GM12878 (cell line): ENCODE data around the gene MRS2. TPM values are rescaled to one million over a fixed set of nuclear protein-coding genes. Genes with fewer than 3 reads are reported as not detected.
"Not testable (repeated sequence)": the region's sequence is repeated elsewhere in the genome, so short reads cannot be mapped to it uniquely, and the experiment has no call there.

Experiments
- ATAC-seq: fragments of 200-7000 bp; cut with Tn5 transposase; 3 replicates; pipeline ENCODE4 v1.9.1; 2020; ENCODE audit warnings: mild to moderate bottlenecking, moderate library complexity
- BruUV-seq: library from RNA; stranded (reverse); fragments of 400-500 nt; replicated peaks from 2 replicates; lab custom pipeline; 2021; lab: Mats Ljungman, UMichigan
- CTCF ChIA-PET: fragments of 300-600 bp; sonication (Branson Sonifier 250); formaldehyde crosslinking; extraction: SDS; loops from one replicate; lab custom pipeline; 2021; ENCODE audit warnings: inconsistent platforms; lab: Yijun Ruan, JAX
- POLR2A ChIA-PET: fragments of 350-600 bp; formaldehyde crosslinking; extraction: SDS; loops from one replicate; lab custom pipeline; 2021; ENCODE audit warnings: inconsistent platforms; lab: Charles Lee
- RAD21 ChIA-PET: fragments of 300-600 bp; sonication (Branson Sonifier 250); formaldehyde crosslinking; loops from one replicate; lab custom pipeline; 2023; ENCODE audit warnings: antibody characterized with exemption; ENCODE audit not compliant: unreplicated experiment; lab: Charles Lee
- SMC1A ChIA-PET: fragments of 300-600 bp; sonication (Branson Sonifier 250); formaldehyde crosslinking; loops from one replicate; lab custom pipeline; 2023; ENCODE audit not compliant: unreplicated experiment, uncharacterized antibody; lab: Charles Lee
- DNase-seq: peaks from one replicate; pipeline ENCODE4 v3.0.0-alpha.2; 2011; ENCODE audit warnings: low read depth, low spot score
- FAIRE-seq: peaks from 3 replicates; lab custom pipeline; 2011; peaks lifted over from hg19 to GRCh38; lab: Jason Lieb, UNC
- H2AFZ ChIP-seq: 2 replicates; pipeline ENCODE4 v1.6.0; 2011; ENCODE audit warnings: low read depth, low read length, control low read depth; ENCODE audit not compliant: control insufficient read depth
- H3K27ac ChIP-seq: 2 replicates; pipeline ENCODE4 v1.5.1; 2011; ENCODE audit warnings: control low read depth; ENCODE audit not compliant: control insufficient read depth, insufficient read depth
- H3K27me3 ChIP-seq, 2 experiments: replicated peaks in 1 of 2; 2 replicates each; pipeline versions ENCODE4 v1.6.0 to v1.6.1; 2011; ENCODE audit warnings: low read length in 1 of 2; ENCODE audit not compliant: control insufficient read depth in 2 of 2, insufficient read depth in 2 of 2
- H3K36me3 ChIP-seq, 2 experiments: 2 replicates each; pipeline ENCODE4 v1.5.1; 2011; ENCODE audit warnings: low read length in 1 of 2; ENCODE audit not compliant: control insufficient read depth in 2 of 2, insufficient read depth in 2 of 2
- H3K4me1 ChIP-seq: 2 replicates; pipeline ENCODE4 v1.6.1; 2011; ENCODE audit warnings: mild to moderate bottlenecking, low read length, moderate library complexity, mixed read lengths; ENCODE audit not compliant: control insufficient read depth, insufficient read depth
- H3K4me2 ChIP-seq: 2 replicates; pipeline ENCODE4 v1.6.0; 2011; ENCODE audit warnings: control low read depth; ENCODE audit not compliant: control insufficient read depth, insufficient read depth
- H3K4me3 ChIP-seq: fragments of 200-600 bp; sonication (generic); 2 replicates; pipeline ENCODE4 v1.5.1; 2016
- H3K79me2 ChIP-seq: 2 replicates; pipeline ENCODE4 v1.6.0; 2011; ENCODE audit warnings: low read length; ENCODE audit not compliant: control insufficient read depth, insufficient read depth
- H3K9ac ChIP-seq: 2 replicates; pipeline ENCODE4 v1.8.0; 2011; ENCODE audit warnings: low read length, control low read depth, mixed read lengths; ENCODE audit not compliant: control insufficient read depth, insufficient read depth
- H3K9me3 ChIP-seq: replicated peaks from 3 replicates; pipeline ENCODE4 v1.5.1; 2011; ENCODE audit warnings: mild to moderate bottlenecking, low read length; ENCODE audit not compliant: control insufficient read depth, insufficient read depth
- H4K20me1 ChIP-seq: 2 replicates; pipeline ENCODE4 v1.6.0; 2011; ENCODE audit not compliant: control insufficient read depth, insufficient read depth
- BRCA1 ChIP-seq: IDR thresholded peaks from 2 replicates; pipeline ENCODE4 v1.6.1; 2011; ENCODE audit warnings: low read depth, low read length, improper control_type of control experiment
- CEBPZ ChIP-seq: fragments of 150-350 bp; IDR thresholded peaks from 2 replicates; pipeline ENCODE4 v1.6.1; 2016; ENCODE audit warnings: low read depth, low read length
- CREB1 ChIP-seq: IDR thresholded peaks from 2 replicates; pipeline ENCODE4 v1.6.1; 2012; ENCODE audit warnings: low read depth, mild to moderate bottlenecking, inconsistent platforms
- KAT2A ChIP-seq: conservative IDR thresholded peaks from 2 replicates; pipeline ENCODE4 v1.6.1; 2011; ENCODE audit warnings: low read depth, low read length; ENCODE audit not compliant: control insufficient read depth
- KDM1A ChIP-seq: fragments of 200-600 bp; sonication (generic); IDR thresholded peaks from 2 replicates; pipeline ENCODE4 v1.6.1; 2016; ENCODE audit warnings: borderline replicate concordance
- NFXL1 ChIP-seq: fragments of 450-650 bp; IDR thresholded peaks from 2 replicates; pipeline ENCODE4 v1.6.1; 2017; ENCODE audit warnings: antibody characterized with exemption, mild to moderate bottlenecking, borderline replicate concordance
- SIN3A ChIP-seq: IDR thresholded peaks from 2 replicates; pipeline ENCODE4 v1.6.1; 2012; ENCODE audit warnings: low read depth, low read length, improper control_type of control experiment
- SIX5 ChIP-seq: IDR thresholded peaks from 2 replicates; pipeline ENCODE4 v1.6.1; 2011; ENCODE audit warnings: mild to moderate bottlenecking, low read depth, low read length, moderate library complexity; ENCODE audit not compliant: severe bottlenecking
- WGBS: methylation state at CpG from one replicate; pipeline ENCODE4 v1.1.6; 2016; ENCODE audit warnings: low lambda C conversion rate; ENCODE audit not compliant: insufficient replicate concordance, insufficient coverage; ENCODE audit errors: missing lambda C conversion rate; 5-methylcytosine and 5-hydroxymethylcytosine counted together
- in situ Hi-C: fragments of 300-500 bp; cut with MboI; formaldehyde crosslinking; loops from 9 replicates; pipeline ENCODE4 v1.14.3; 2018; ENCODE audit warnings: mixed read lengths
- intact Hi-C: fragments of 100-400 bp; cut with micrococcal nuclease; formaldehyde crosslinking; loops from one replicate; pipeline ENCODE4 v1.14.2; 2022; ENCODE audit not compliant: unreplicated experiment
- polyA plus RNA-seq, 11 experiments: library from polyadenylated mRNA; depleted of rRNA in 4 of 11; unstranded in 6 of 11; stranded (reverse) in 5 of 11; fragments of >200 nt; fragmentation: Nextera tagmentation in 4 of 11; fragmentation: Illumina TruSeq in 1 of 11; extraction: Ambion mirVana in 4 of 11; extraction: Trizol in 1 of 11; gene quantifications; 1 replicate in 1 of 11; 2 replicates in 10 of 11; pipeline versions ENCODE4 v1.2.1 to v1.2.3, GENCODE V29; 2011 to 2016; ENCODE audit warnings: inconsistent platforms in 2 of 11, missing spikeins in 2 of 11, low read depth in 1 of 11
- total RNA-seq, 4 experiments: library from RNA; depleted of rRNA in 3 of 4; stranded (reverse); fragments of >200 nt in 3 of 4; fragmentation: Illumina TruSeq in 1 of 4; extraction: Trizol in 1 of 4; gene quantifications; 2 replicates each; pipeline versions ENCODE4 v1.2.1 to v1.2.3, GENCODE V29; 2013 to 2021

Gene MRS2
- total and polyA plus RNA-seq, 10 of the 15 experiments (the other 5 are each of a cell fraction or from before 2014, with no cell fraction given) = 7.5 to 29.9 (median 24.2) TPM

- no peak for TF ChIP-seq CEBPZ
- no peak for TF ChIP-seq SIX5
- no peak for TF ChIP-seq NFXL1
- TF ChIP-seq KAT2A = no peak
- TF ChIP-seq CREB1 = no peak
- TF ChIP-seq SIN3A = no peak
- TF ChIP-seq BRCA1 = no peak
- TF ChIP-seq KDM1A = no peak
- TF ChIP-seq, all 136 proteins: peak for 0
Measured at GRCh38 chr6:24382220-24382540, 20.6 kb upstream of the MRS2 start (continued).

GRCh38 chr6:24382891-24383494 lies 19.7 kb upstream of the MRS2 start:
- H3K4me3 ChIP-seq, H3K27ac ChIP-seq, H3K79me2 ChIP-seq, in situ Hi-C loops, H3K9me3 ChIP-seq, H4K20me1 ChIP-seq, FAIRE-seq, H3K4me1 ChIP-seq, intact Hi-C loops, H3K4me2 ChIP-seq, BruUV-seq, H3K9ac ChIP-seq, H3K36me3 ChIP-seq, SMC1A ChIA-PET, H3K27me3 ChIP-seq, DNase-seq, CTCF ChIA-PET, RAD21 ChIA-PET, H2AFZ ChIP-seq: not testable (repeated sequence)
- POLR2A ChIA-PET = interaction anchor here (0.6 kb wide), 1 partner anchor 587 kb away, joined by 10 read pairs; no protein-coding TSS in a partner anchor
- ATAC-seq = peak; percentile 60
- 80% methylated on average over 8 of the region's 9 CpGs for WGBS

GRCh38 chr6:24384369-24385130 lies 18.2 kb upstream of the MRS2 start:
- H3K36me3 ChIP-seq, H4K20me1 ChIP-seq, H3K27me3 ChIP-seq, H3K27ac ChIP-seq, H3K4me1 ChIP-seq, SMC1A ChIA-PET, DNase-seq, ATAC-seq, in situ Hi-C loops, H3K79me2 ChIP-seq, H3K4me2 ChIP-seq, H2AFZ ChIP-seq, FAIRE-seq, BruUV-seq, H3K9me3 ChIP-seq, POLR2A ChIA-PET, RAD21 ChIA-PET, intact Hi-C loops, H3K4me3 ChIP-seq, CTCF ChIA-PET, H3K9ac ChIP-seq: not testable (repeated sequence)
- 72% methylated on average over 5 of the region's 5 CpGs for WGBS
